ENCODE measurements around the gene RNF11.

Gene RNF11

DNA sequence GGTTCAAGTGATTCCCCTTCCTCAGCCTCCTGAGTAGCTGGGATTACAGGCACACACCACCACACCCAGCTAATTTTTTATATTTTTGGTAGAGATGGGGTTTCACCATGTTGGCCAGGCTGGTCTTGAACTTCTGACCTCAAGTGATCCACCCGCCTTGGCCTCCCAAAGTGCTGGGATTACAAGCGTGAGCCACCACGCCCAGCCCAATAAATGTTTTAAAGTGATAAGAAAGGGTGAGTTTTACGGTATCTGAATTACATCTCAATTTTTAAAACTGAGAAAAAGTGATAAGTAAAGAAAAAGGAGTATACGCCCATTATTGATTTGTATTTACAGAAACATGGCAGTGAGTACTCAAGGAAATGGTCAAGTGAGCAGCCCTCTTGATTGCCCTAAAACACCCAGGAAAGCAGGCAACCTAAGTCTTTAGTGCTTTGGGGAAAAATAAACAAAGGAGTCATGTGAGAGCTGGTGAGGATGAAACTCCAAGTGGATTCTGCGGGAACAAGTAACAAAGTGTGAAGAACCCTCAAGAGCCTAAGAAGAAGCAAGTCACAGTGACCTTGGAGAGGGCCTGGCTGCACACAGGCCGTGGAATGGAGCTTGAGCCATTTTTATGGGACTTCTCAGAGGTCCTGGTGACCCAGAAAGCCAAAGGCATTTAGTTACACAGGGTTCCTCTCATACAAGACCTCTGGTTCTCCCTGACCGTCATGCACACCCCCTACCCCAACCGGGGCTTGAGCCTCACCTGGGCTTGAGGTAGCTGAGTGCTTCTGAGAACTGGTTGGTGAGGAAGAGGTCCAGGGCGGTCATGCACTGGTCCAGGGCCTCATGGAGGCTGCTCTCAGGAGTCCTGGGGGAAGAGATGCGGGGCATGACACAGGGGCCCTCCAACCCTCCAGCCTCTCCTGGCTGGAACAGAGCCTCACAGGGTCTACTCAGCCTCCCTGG lies 85.2 kb downstream of the RNF11 start:
- H3K27ac ChIP-seq (ENCODE audit: low read length) = no peak overlapping the region
- no peaks in the 10 kb centered on the region for H3K4me1 ChIP-seq (ENCODE audit: control insufficient read depth in 1 of 2, insufficient read depth in 2 of 2, low read length in 2 of 2)
- no peaks in the 10 kb centered on the region for H3K9me3 ChIP-seq (ENCODE audit: control insufficient read depth in 1 of 2, low read length in 2 of 2)
- no peaks in the 10 kb centered on the region for H3K36me3 ChIP-seq (ENCODE audit: control insufficient read depth in 1 of 2, insufficient read depth in 2 of 2, low read length in 2 of 2)
- H3K27me3 ChIP-seq (ENCODE audit: low read depth, low read length) = no peaks in the 10 kb centered on the region
- no peak overlapping the region for H3K4me3 ChIP-seq (ENCODE audit: low read depth in 1 of 2, low read length in 2 of 2)

DNA sequence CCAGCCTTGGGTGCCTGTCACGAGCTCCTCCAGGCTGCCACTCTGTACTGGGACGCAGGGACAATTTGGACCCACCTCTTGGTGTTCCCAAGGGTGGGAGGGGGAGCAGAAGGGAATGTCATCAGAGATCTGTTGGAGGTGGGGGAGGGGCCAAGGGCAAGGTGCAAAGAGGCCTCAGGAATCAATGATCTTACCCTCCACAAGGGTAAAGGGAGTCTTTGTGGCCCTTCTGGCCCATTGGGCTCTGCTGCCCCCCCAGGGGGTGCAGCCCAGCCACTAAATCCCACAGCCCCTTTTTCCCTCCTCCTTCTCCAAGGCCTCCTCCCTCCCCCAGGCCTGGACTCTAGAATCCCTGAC lies 85.8 kb downstream of the RNF11 start:
- H3K9me3 ChIP-seq (ENCODE audit: control insufficient read depth in 1 of 2, low read length in 2 of 2) = no peaks in the 10 kb centered on the region
- H3K4me1 ChIP-seq (ENCODE audit: control insufficient read depth in 1 of 2, insufficient read depth in 2 of 2, low read length in 2 of 2) = no peaks in the 10 kb centered on the region
- no peaks in the 10 kb centered on the region for H3K36me3 ChIP-seq (ENCODE audit: control insufficient read depth in 1 of 2, insufficient read depth in 2 of 2, low read length in 2 of 2)
- H3K27ac ChIP-seq (ENCODE audit: low read length) = no peak overlapping the region
- H3K4me3 ChIP-seq (ENCODE audit: low read depth in 1 of 2, low read length in 2 of 2) = no peak overlapping the region
- H3K27me3 ChIP-seq (ENCODE audit: low read depth, low read length) = no peaks in the 10 kb centered on the region

DNA sequence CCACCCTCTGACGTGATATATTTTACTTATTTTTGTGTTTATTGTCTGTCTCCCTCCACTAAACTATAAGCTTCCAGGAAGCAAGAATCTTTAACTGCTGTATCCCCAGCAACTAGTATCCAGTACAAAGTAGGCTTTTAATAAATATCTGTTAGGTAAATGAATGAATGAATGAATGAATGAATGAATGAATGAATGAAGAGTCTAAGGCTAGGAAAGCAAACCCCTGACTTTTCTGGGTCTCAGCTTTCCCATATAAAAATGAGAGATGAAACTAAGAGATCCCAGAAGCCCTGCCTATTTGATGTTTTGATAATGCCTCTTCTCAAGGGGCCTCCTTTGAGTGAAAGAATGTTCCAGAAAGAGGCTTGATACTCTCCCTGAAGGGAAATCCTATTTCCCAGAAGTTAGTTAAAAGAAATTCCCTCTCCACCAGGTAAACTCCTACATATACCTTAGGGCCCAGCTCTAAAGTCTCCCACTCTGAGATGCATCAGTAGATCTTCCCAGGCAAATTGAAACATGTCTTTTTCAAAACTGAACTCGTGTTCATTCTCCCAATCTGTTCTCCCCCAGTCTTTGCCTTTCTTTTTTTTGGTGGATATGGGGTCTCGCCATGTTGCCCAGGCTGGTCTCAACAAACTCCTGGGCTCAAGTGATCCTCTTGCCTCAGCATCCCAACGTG lies 86.5 kb downstream of the RNF11 start:
- Histone ChIP-seq H3K4me1 (ENCODE audit: control insufficient read depth in 1 of 2, insufficient read depth in 2 of 2, low read length in 2 of 2) (no peaks in the 10 kb centered on the region), H3K27me3 (ENCODE audit: low read depth, low read length) (no peaks in the 10 kb centered on the region), H3K4me3 (ENCODE audit: low read depth in 1 of 2, low read length in 2 of 2) (no peak overlapping the region), H3K36me3 (ENCODE audit: control insufficient read depth in 1 of 2, insufficient read depth in 2 of 2, low read length in 2 of 2) (no peaks in the 10 kb centered on the region), H3K9me3 (ENCODE audit: control insufficient read depth in 1 of 2, low read length in 2 of 2) (no peaks in the 10 kb centered on the region), H3K27ac (ENCODE audit: low read length) (no peak overlapping the region)

Data from muscle layer of duodenum (tissue), 2 donors.